RWPE1 (cell line): ENCODE data around the gene SRP72.

Experiments
- CTCF ChIA-PET: fragments of 350-600 bp; sonication (Branson Sonifier 250); formaldehyde crosslinking; extraction: SDS; loops from one replicate; lab custom pipeline; 2021; lab: Yijun Ruan, JAX
- POLR2A ChIA-PET: fragments of 400-600 bp; formaldehyde crosslinking; extraction: SDS; loops from one replicate; lab custom pipeline; 2020; ENCODE audit warnings: antibody characterized with exemption; ENCODE audit not compliant: low non-redundant PET; lab: Yijun Ruan, JAX
- DNase-seq: peaks from one replicate; pipeline ENCODE4 v3.0.0; 2012; ENCODE audit warnings: low spot score
- H3K27ac ChIP-seq: fragments of 450-650 bp; 2 replicates; pipeline ENCODE4 v1.5.1; 2017
- TF ChIP-seq, protein P1 (sequence below): fragments of 450-650 bp; conservative IDR thresholded peaks from 2 replicates; pipeline ENCODE4 v1.5.1; 2017; ENCODE audit warnings: low read depth, mild to moderate bottlenecking

SRP72 gene

DNA sequence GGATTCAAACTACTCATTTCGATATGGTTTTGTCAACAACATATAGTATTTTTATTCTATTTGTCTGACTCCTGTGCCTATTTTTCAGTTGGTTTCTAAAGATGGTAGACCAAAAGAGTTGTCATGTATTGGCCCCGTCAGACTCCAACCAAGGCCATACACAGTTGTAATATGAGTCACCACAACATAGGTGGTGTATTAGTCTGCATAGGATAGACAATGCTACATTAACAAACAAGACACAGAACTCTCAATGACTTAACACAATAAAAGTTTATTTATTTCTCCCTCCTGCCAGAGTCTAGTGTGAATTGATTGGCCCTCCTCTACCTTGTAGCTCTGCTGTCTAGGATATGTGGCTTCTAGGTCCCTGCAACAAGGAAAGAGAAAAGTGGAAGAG, 84.1 kb downstream of the SRP72 start:
- POLR2A ChIA-PET, result no interaction called here
- DNase-seq, result no peak
- no peak overlapping the region for H3K27ac ChIP-seq
- CTCF ChIA-PET, result interaction anchor here (0.6 kb wide), 1 partner anchor 326 kb away, joined by 5 read pairs; no protein-coding TSS in a partner anchor
- TF ChIP-seq, protein P1, sequence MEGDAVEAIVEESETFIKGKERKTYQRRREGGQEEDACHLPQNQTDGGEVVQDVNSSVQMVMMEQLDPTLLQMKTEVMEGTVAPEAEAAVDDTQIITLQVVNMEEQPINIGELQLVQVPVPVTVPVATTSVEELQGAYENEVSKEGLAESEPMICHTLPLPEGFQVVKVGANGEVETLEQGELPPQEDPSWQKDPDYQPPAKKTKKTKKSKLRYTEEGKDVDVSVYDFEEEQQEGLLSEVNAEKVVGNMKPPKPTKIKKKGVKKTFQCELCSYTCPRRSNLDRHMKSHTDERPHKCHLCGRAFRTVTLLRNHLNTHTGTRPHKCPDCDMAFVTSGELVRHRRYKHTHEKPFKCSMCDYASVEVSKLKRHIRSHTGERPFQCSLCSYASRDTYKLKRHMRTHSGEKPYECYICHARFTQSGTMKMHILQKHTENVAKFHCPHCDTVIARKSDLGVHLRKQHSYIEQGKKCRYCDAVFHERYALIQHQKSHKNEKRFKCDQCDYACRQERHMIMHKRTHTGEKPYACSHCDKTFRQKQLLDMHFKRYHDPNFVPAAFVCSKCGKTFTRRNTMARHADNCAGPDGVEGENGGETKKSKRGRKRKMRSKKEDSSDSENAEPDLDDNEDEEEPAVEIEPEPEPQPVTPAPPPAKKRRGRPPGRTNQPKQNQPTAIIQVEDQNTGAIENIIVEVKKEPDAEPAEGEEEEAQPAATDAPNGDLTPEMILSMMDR, result no peak

GRCh38 chr4:56552273-56552672, 84.9 kb downstream of the SRP72 start:
- no peak overlapping the region for H3K27ac ChIP-seq
- POLR2A ChIA-PET, result no interaction called here
- CTCF ChIA-PET, result interaction anchor here (0.6 to 0.7 kb wide), 5 partner anchors 33 to 347 kb away, joined by 3 to 6 read pairs (median 4); no protein-coding TSS in a partner anchor
- TF ChIP-seq, protein P1, result no peak
- DNase-seq, result no peak
